ENCODE data around the gene MTAP.
"Not testable (repeated sequence)": the region's sequence is repeated elsewhere in the genome, so short reads cannot be mapped to it uniquely, and the experiment has no call there.

The MTAP gene

GRCh38 chr9:21923694-21924093 lies 121.3 kb downstream of the MTAP start:
- DNase-seq (ENCODE audit: low read depth) = no peak

GRCh38 chr9:21927752-21928151 lies 125.3 kb downstream of the MTAP start:
- no peak for DNase-seq (ENCODE audit: low read depth)

DNA sequence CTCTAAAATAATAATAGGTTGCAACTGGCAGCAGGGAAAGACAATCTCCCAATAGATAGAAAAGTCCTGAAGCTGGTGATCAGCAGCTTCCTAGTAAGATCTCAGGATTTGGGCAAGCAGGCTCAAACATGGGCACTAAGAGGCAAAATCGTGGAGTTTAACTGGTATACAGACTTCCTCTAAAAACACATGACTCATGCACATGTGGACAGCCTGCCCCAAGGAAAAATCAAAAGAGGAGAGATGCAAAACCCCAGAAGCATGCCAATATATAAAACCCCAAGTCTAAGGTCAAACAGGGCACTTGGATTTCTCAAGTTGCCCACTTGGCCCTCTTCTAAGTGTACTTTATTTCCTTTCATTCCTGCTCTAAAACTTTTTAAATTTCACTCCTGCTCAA lies 129.0 kb downstream of the MTAP start:
- no peak for DNase-seq (ENCODE audit: low read depth)

DNA sequence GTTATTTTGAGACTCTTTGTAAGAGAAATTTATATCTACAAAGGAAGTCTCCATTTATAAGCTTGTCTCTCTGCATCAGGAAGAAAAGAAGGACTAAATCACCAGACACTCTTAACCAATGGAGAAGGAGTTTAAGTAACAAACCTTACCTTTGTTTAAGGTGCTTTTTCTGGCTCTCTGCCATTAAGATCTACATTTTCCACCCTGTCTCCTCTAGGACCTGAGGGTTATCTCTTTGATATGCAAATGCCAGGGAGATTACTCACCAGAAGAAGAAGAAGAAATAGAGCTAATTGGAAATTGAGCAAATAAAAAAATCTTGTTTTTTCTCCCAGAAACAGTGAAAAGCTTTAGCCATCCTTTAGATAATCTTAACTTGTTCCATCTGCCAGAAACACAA lies 130.8 kb downstream of the MTAP start:
- DNase-seq (ENCODE audit: low read depth) = no peak

GRCh38 chr9:21933865-21934264 lies 131.4 kb downstream of the MTAP start:
- DNase-seq (ENCODE audit: low read depth) = no peak

DNA sequence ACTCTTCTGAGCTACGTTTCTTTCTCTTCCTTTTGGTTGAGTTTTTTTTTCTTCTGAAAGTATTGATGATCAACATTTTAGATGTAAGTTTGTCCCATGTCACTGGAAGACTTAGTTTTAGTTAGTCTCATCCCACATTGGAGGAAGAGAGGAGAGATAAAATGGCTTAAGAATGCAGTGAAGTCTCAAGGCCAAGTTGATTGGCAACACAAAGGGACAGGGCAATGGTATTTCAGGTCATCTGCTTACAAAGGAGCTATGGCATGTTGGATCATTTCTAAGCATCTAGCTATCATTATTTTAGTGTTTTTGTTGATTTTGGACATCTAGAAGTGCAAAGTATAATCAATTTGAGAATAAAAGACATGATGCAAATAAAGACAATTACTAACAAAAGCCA lies 133.2 kb downstream of the MTAP start:
- no peak for DNase-seq (ENCODE audit: low read depth)

DNA sequence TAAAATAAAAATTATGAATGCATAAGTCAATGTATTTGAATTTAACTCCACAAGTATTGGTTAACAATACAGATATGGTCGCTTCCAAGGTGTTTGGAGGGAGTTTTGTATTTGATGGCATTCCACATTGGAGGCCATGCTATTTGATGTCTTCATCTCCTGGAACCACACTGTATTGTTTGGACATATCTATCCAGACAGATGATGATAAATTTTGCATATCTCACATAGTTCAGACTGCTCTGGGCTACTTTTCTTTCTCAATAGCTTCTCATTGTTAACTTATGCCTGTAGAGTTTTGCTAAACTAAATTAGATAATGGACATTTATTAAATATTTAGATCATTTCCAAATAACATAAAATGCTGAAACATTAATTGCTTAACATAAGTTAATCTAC lies 133.7 kb downstream of the MTAP start:
- no peak for DNase-seq (ENCODE audit: low read depth)

DNA sequence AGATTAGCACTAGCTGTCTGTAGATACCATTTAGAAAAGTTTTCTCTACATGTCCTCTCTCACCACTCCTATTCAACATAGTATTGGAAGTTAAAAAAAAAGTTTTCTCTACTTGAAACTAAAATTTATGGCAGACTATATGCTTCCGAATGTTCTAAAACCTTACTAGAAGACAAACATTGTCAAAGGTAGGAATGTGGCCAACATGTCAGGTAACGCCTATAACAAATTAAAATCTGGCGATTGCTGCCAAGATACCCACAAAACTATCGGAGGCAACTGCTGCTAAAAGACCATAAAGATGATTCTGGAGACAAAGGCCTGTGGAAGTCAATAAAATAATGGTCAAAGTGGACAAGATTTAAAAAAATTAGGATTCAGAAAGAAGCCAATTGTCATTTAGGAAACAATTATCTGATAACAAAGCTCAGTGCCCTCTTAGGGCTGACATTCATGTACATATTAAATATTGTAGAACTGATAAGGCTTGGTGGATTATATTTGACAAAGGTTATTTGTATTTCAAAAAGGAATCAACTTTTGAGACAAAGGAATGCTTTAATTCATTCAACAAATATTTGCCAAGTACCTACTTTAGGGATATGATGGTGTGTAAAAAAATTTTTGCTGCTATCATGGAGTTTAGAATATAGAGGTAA lies 139.0 kb downstream of the MTAP start:
- DNase-seq (ENCODE audit: low read depth) = no peak

- no peak for DNase-seq (ENCODE audit: low read depth)
These were observed 141.0 kb downstream of the MTAP start for GRCh38 chr9:21943464-21943863.

DNA sequence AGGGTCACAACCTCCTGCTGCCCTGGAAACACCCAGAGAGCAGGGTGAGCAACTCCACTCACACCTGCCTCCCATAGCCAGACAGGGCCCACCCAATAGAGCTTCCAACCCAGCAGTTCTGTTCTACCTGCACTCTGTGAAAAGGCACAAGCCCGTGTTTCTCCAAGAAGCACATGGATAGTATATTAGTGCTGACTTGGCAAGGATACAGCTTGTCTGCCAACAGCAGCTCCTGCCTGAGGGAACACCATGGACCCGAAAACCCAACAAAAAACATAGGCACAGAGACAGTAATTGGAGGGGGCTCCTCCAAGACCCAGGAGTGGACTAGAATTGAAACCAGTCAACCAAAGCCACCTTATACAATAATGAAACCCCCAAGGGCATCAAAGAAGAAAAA lies 143.2 kb downstream of the MTAP start:
- DNase-seq (ENCODE audit: low read depth) = no peak

DNA sequence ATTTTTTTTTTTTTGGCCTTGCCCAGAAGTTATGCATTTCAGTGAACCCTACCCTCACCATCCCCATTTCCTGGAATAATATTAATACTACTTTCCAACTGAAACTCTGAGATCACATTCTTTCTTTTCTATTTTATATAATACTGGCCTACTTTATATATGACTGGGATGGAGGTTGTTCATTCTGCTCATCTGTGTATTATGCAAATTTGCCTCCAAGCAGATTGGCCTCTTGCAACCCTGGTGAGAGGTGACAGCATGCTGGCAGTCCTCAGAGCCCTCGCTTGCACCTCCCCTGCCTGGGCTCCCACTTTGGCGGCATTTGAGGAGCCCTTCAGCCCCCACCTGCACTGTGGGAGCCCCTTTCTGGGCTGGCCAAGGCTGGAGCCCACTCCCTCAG lies 156.4 kb downstream of the MTAP start:
- no peak for DNase-seq (ENCODE audit: low read depth)

DNA sequence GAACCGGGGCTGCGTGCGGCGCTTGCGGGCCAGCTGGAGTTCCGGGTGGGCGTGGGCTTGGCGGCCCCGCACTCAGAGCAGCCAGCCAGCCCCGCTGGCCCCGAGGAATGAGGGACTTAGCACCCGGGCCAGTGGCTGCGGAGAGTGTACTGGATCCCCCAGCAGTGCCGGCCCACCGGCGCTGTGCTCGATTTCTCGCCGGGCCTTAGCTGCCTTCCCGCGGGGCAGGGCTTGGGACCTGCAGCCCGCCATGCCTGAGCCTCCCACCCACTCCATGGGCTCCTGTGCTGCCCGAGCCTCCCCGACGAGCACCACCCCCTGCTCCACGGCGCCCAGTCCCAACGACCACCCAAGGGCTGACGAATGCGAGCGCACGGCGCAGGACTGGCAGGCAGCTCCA lies 156.8 kb downstream of the MTAP start:
- not testable (repeated sequence) for DNase-seq (ENCODE audit: low read depth)

DNA sequence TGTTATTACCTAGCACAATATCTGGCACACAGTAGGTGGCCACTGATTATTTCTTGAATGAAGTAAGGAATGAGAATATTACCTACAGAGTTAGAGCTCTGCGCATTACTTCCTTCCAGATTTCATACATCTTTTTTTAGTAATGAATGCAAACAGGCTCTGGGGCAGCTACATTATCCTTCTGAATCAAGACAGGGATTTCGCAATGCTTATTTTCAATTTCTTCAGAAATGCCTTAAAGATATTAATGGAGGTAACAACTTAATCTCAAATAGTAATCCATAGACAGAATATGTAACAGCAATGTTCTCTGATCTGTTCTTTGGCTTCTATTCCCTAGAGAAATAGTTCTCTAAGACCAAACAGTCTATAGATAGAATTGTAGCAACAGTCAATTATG lies 159.1 kb downstream of the MTAP start:
- DNase-seq (ENCODE audit: low read depth) = no peak

DNA sequence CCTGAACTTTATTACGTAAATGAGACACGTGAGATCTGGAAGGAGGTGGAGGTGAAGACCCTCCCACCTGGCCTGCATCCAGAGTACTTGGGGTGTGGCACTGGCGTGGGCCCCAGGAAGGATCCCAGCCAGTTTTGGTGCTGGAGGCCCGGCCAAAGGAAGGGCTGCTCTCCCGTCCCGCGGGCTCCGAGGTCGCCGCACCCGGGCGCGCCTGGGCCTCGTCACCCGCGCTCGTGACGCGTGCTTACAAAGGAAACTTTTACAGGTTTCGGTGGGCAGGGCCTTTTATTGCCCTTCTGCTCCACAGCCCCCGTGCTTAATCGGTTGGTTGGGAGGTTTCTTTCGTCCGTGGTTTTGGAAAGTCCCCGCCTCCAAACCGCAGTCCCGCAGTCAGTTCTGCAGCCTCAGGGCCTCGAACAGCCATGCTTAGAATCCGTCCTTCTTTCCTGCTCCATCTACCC lies 162.5 kb downstream of the MTAP start:
- DNase-seq (ENCODE audit: low read depth) = no peak

DNA sequence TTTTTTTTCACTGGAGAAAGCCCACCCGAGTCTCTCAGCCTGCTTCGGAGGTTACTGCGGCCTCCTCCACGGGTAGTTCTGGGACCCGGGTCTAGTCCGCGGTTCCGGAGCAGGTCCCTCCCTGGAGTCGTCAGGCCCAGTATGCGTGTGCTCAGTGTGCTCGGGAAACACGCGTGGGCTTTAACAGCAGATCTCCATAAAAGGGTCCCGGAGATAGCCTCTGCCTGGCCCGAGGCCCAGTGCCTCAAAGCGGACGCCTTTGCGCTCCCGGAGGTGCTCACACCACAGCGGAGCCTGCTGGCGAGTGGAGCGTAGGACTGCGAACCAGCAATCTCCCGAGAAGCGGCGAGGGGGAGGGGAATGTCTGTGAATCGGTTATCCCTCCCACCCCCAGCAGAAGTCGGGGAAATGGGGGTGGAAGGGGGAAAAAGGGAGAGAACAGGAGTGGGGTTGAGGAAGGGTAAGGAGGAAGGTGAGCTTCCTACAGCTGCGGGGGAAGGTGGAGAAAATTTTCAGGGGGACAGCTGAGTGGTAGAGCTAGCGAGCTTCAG lies 163.0 kb downstream of the MTAP start:
- DNase-seq (ENCODE audit: low read depth) = no peak

- DNase-seq (ENCODE audit: low read depth) = no peak
These were observed 163.9 kb downstream of the MTAP start for GRCh38 chr9:21966140-21966851.

GRCh38 chr9:21967169-21967568 lies 164.7 kb downstream of the MTAP start:
- no peak for DNase-seq (ENCODE audit: low read depth)

GRCh38 chr9:21967702-21968101 lies 165.3 kb downstream of the MTAP start:
- DNase-seq (ENCODE audit: low read depth) = no peak

DNA sequence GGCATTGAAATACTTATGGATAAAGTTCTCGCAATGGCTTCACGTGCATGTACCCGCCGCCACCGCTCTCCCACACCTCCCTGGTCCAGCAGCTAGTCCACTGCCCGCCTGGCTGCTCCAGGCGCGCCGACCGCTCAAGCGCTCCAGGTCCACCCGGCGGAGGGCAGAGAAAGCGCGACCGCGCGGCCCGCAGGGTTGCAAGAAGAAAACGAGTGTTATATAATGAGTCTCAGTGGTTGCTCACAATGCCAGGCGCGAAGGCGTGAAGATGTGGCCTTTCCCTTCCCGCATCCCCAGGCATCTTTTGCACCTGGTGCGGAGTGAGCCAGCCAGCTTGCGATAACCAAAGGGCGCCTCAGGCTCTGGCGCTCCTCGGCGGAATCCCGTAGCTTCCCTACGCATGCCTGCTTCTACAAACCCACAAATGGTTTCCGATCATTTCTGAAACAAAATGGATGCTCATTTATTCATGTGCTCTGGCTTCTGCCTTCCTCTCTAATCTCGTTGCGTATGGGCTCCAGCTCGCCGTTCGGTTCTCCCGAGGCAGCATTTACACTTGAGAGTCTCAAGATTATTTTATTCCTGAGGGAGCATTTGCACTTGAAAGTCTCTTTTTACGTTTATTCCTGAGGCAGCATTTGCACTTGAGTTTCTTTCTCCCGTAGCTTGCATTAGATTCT lies 166.0 kb downstream of the MTAP start:
- no peak for DNase-seq (ENCODE audit: low read depth)

DNA sequence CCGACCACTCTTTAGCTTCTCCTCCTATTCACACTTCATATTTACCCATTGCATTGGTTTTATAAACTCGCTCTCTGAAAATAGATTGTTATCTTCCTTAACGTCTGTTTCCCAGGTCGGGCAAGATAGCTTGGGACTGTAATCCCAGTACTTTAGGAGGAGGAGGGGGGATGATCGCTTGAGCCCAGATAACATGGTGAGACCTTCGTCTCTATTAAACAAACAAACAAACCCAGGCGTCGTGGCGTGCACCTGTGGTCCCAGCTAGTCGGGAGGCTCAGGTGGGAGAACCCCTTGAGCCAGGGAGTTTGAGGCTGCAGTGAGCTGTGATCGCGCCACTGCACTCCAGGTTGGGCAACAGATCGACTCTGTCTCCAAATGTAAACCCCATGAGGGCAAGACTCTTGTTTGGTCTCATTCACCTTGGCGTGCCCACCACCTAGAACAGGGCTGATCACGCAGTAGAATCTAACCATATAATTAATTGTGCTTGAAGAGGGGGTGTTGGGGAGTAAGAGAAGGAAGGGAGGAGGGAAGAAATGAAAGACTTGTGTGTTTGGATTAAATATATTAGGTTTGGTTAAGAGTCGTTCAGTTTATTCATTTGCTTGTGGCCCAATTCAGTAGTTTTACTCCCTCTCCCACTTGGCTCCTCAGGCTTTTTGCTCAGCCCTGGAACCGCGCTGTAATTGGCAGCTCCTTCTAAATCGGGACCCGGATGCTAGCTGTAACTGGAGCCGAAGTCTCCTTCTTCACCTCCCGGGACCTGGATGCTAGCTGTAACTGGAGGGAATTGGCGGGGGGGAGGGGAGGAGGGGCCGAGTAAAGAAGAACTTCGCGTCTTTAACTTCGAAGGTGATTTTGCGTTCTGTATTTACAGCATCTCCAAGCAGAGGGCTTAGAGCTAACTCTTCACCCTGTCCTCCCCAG lies 166.8 kb downstream of the MTAP start:
- no peak for DNase-seq (ENCODE audit: low read depth)

- no peak for DNase-seq (ENCODE audit: low read depth)
These were observed 167.7 kb downstream of the MTAP start for GRCh38 chr9:21969951-21970799.
